Heart right ventricle (tissue), 16 donors: ENCODE measurements around the gene CD68. TPM values are rescaled to one million over a fixed set of nuclear protein-coding genes. Genes with fewer than 3 reads are reported as not detected.

ENCODE experiments used
- ATAC-seq, 8 donors: fragments of 200-7000 bp; cut with Tn5 transposase; one replicate each; pipeline ENCODE4 v1.9.1; 2020; ENCODE audit warnings: mild to moderate bottlenecking in 8 of 8, moderate library complexity in 8 of 8, moderate number of reproducible peaks in 1 of 8
- DNase-seq, 2 donors: peaks; one replicate each; pipeline ENCODE4 v3.0.0-alpha.2; 2020
- H3K27ac ChIP-seq, 10 donors: fragments of 200-600 bp; sonication (generic) in 2 of 10; one replicate each; pipeline versions ENCODE4 v1.5.0 to v1.8.0; 2020 to 2022; ENCODE audit warnings: mild to moderate bottlenecking in 3 of 10
- H3K27me3 ChIP-seq, 7 donors: fragments of 200-600 bp; one replicate each; pipeline ENCODE4 v1.8.0; 2021 to 2022; ENCODE audit warnings: mild to moderate bottlenecking in 2 of 7
- H3K36me3 ChIP-seq, 9 donors: fragments of 200-600 bp; sonication (generic) in 1 of 9; one replicate each; pipeline versions ENCODE4 v1.5.0 to v1.8.0; 2020 to 2022; ENCODE audit warnings: mild to moderate bottlenecking in 2 of 9
- H3K4me1 ChIP-seq, 9 donors: fragments of 200-600 bp; sonication (generic) in 1 of 9; one replicate each; pipeline versions ENCODE4 v1.5.0 to v1.8.0; 2020 to 2022; ENCODE audit warnings: mild to moderate bottlenecking in 4 of 9
- H3K4me3 ChIP-seq, 10 donors: fragments of 200-600 bp; sonication (generic) in 2 of 10; one replicate each; pipeline versions ENCODE4 v1.5.0 to v1.8.0; 2020 to 2022; ENCODE audit warnings: mild to moderate bottlenecking in 7 of 10, moderate library complexity in 2 of 10
- H3K9me3 ChIP-seq, 11 donors: fragments of 200-600 bp in 10 of 11; sonication (generic) in 2 of 11; one replicate each; pipeline versions ENCODE4 v1.5.0 to v1.8.0; 2013 to 2022; ENCODE audit warnings: mild to moderate bottlenecking in 2 of 11, control low read depth in 1 of 11, moderate library complexity in 1 of 11
- WGBS, 2 donors: extraction: QIAGEN DNeasy Blood & Tissue Kit; methylation state at CpG; one replicate each; pipeline ENCODE4 v1.1.7; 2013; ENCODE audit warnings: inconsistent platforms in 1 of 2; 5-methylcytosine and 5-hydroxymethylcytosine counted together
- intact Hi-C, 10 donors: fragments of 100-400 bp; cut with DNase I; formaldehyde crosslinking; loops; one replicate each; pipeline versions ENCODE4 v1.11.1 to v1.14.2; 2022
- polyA plus RNA-seq, 2 donors: library from polyadenylated mRNA; stranded (reverse); fragments of 200-250 nt; gene quantifications; one replicate each; pipeline ENCODE4 v1.2.3, GENCODE V29; 2013
- total RNA-seq, 10 donors: library from RNA; stranded (reverse); fragmentation: NEBNext Ultra II Directional in 3 of 10; extraction: Animal tissue kit (Norgen Biotek cat#: 25700) in 3 of 10; gene quantifications; one replicate each; pipeline versions ENCODE4 v1.2.1 to v1.2.4, GENCODE V29; 2021 to 2023
- TF ChIP-seq, protein P1 (sequence below), 9 donors: fragments of 200-600 bp; sonication (generic) in 2 of 9; IDR thresholded peaks; one replicate each; pipeline versions ENCODE4 v1.5.0 to v1.8.0; 2021 to 2022; ENCODE audit warnings: antibody characterized with exemption in 9 of 9, mild to moderate bottlenecking in 5 of 9, moderate library complexity in 1 of 9
- donor health status: Arrhythmogenic right ventricular cardiomyopathy.
- donor health status: ischemic (EF 13 %, LVEDD 7.1; RV severe dilation, severe dysfunction).
- donor health status: healthy with polysubstance abuse.
- donor health status: DM: no; HTN: yes; CAD: no.
- donor health status: DM: no; HTN: no; CAD: no.
- donor health status: ischemic (EF 25% LVEDD 6.9; RV normal size, moderate dysfunction).
- donor health status: ischemic (EF 25% LVEDD 5.7; RV mildly dilated, moderate dysfunction).
- donor health status: healthy.
- donor health status: DM: yes; HTN: yes; CAD: no.
- donor health status: Ischemic cardiomyopathy.
- donor health status: ischemic (EF 35%, LVEDD 5.7; RV mildly dilated, moderate dysfunction).
- donor health status: nonischemic (EF 11% LVEDD 7.7; RV severe dilation, severe dysfunction).
- donor health status: DM: yes; HTN: yes; CAD: no.
- donor health status: PGD.
- donor health status: ischemic (EF 29% LVEDD 5.4; RV normal size, mild dysfunction).
- donor health status: nonischemic (EF 23%, LVEDD 6.1; RV moderate dilation, normal function).

Gene CD68
- total and polyA plus RNA-seq, 12 donors: 4.7 to 128 (median 16.1) TPM

GRCh38 chr17:7549401-7550055 lies 29.9 kb upstream of the CD68 start:
- Histone ChIP-seq H3K36me3 (peaks cover 0 to 28% (median 10%) of the 10 kb centered on the region in 9 donors), H3K4me3 (peak overlapping the region; percentile 42 to 90 (median 80)), H3K9me3 (no peaks in the 10 kb centered on the region), H3K27me3 (no peaks in the 10 kb centered on the region), H3K4me1 (peaks cover 0 to 62% (median 22%) of the 10 kb centered on the region in 9 donors), H3K27ac (peak overlapping the region; percentile 89 to 98 (median 92))
- 38 to 49% methylated on average over 20 of the region's 20 CpGs for WGBS, 2 donors
- no peak for DNase-seq
- intact Hi-C loops: loop anchor here in 1 of 10 donors (10.0 kb wide), 1 partner anchor 115 kb away; the partner anchor contains the start of genes FGF11 and TMEM102
- TF ChIP-seq, protein P1, sequence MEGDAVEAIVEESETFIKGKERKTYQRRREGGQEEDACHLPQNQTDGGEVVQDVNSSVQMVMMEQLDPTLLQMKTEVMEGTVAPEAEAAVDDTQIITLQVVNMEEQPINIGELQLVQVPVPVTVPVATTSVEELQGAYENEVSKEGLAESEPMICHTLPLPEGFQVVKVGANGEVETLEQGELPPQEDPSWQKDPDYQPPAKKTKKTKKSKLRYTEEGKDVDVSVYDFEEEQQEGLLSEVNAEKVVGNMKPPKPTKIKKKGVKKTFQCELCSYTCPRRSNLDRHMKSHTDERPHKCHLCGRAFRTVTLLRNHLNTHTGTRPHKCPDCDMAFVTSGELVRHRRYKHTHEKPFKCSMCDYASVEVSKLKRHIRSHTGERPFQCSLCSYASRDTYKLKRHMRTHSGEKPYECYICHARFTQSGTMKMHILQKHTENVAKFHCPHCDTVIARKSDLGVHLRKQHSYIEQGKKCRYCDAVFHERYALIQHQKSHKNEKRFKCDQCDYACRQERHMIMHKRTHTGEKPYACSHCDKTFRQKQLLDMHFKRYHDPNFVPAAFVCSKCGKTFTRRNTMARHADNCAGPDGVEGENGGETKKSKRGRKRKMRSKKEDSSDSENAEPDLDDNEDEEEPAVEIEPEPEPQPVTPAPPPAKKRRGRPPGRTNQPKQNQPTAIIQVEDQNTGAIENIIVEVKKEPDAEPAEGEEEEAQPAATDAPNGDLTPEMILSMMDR (IDR thresholded peaks at IDR 0.05): peak in 1 of 9 donors; percentile 1
- peak; percentile 48 to 65 (median 56) for ATAC-seq

GRCh38 chr17:7550344-7550743 lies 29.1 kb upstream of the CD68 start:
- Histone ChIP-seq H3K36me3 (peaks cover 0 to 34% (median 10%) of the 10 kb centered on the region in 9 donors), H3K27me3 (no peaks in the 10 kb centered on the region), H3K4me3 (peak overlapping the region in 3 of 10 donors; percentile 62 to 90 (median 87)), H3K27ac (peak overlapping the region in 9 of 10 donors; percentile 89 to 98 (median 92)), H3K4me1 (peaks cover 0 to 64% (median 18%) of the 10 kb centered on the region in 9 donors), H3K9me3 (no peaks in the 10 kb centered on the region)
- DNase-seq (no peak), ATAC-seq (no peak)
- intact Hi-C loops: loop anchor here in 1 of 10 donors (10.0 kb wide), 1 partner anchor 116 kb away; the partner anchor contains the start of genes FGF11 and TMEM102
- 41 to 57% methylated on average over 6 of the region's 6 CpGs for WGBS, 2 donors
- TF ChIP-seq, protein P1 (IDR thresholded peaks at IDR 0.05): no peak

GRCh38 chr17:7551396-7551795 lies 28.0 kb upstream of the CD68 start:
- Histone ChIP-seq H3K4me3 (no peak overlapping the region), H3K27me3 (no peaks in the 10 kb centered on the region), H3K9me3 (no peaks in the 10 kb centered on the region), H3K36me3 (peaks cover 0 to 34% (median 10%) of the 10 kb centered on the region in 9 donors), H3K4me1 (peaks cover 0 to 73% (median 18%) of the 10 kb centered on the region in 9 donors), H3K27ac (peak overlapping the region in 1 of 10 donors; percentile 85)
- ATAC-seq (no peak), DNase-seq (no peak)
- TF ChIP-seq, protein P1 (IDR thresholded peaks at IDR 0.05): no peak
- 85 to 86% methylated on average over 4 of the region's 4 CpGs for WGBS, 2 donors
- intact Hi-C loops: loop anchor here in 1 of 10 donors (10.0 kb wide), 1 partner anchor 117 kb away; the partner anchor contains the start of genes FGF11 and TMEM102

DNA sequence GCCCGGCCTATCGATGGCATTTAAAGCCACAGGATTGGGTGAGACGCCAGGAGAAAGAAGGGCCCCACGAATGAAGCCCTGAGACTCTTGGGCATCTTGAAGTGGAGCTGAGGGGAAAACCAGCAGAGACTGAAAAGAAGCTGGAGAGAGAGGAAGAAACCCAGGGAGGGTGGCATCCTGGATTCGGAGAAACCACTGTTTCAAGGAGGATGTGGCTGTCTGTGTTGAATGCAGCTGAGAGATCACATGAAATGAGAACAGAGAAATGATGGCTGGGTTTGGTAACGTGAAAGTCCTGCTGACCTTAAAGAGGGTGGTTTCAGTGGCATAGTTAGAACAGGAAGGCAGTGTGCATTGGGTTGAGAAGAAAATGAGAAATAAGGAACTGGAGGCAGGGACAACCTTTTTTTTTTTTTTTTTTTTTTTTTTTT lies 26.8 kb upstream of the CD68 start:
- Histone ChIP-seq H3K9me3 (no peaks in the 10 kb centered on the region), H3K27ac (peak overlapping the region in 5 of 10 donors; percentile 19 to 85 (median 26)), H3K4me3 (no peak overlapping the region), H3K27me3 (no peaks in the 10 kb centered on the region), H3K36me3 (peaks cover 0 to 34% (median 10%) of the 10 kb centered on the region in 9 donors), H3K4me1 (peaks cover 8 to 80% (median 23%) of the 10 kb centered on the region in 9 donors)
- ATAC-seq (peak in 1 of 8 donors; percentile 30), DNase-seq (no peak)
- intact Hi-C loops: loop anchor here in 1 of 10 donors (10.0 kb wide), 1 partner anchor 118 kb away; the partner anchor contains the start of genes FGF11 and TMEM102
- TF ChIP-seq, protein P1 (IDR thresholded peaks at IDR 0.05): no peak
- 77 to 86% methylated on average over 6 of the region's 6 CpGs for WGBS, 2 donors
